Parathyroid adenoma (tissue), 2 donors: ENCODE results near the gene ZFP62.

Experiments
- H2AFZ ChIP-seq: fragments of 300-600 bp; sonication (generic); one replicate; pipeline ENCODE4 v1.7.0; 2017; ENCODE audit warnings: antibody characterized with exemption, mild to moderate bottlenecking
- H3K27ac ChIP-seq: fragments of 300-600 bp; sonication (generic); one replicate; pipeline ENCODE4 v1.7.0; 2017
- H3K27me3 ChIP-seq: fragments of 300-600 bp; sonication (generic); one replicate; pipeline ENCODE4 v1.7.0; 2017; ENCODE audit warnings: low read length; ENCODE audit not compliant: control insufficient read depth, insufficient read depth
- H3K36me3 ChIP-seq: fragments of 300-600 bp; sonication (generic); one replicate; pipeline ENCODE4 v1.7.0; 2017; ENCODE audit warnings: low read length; ENCODE audit not compliant: control insufficient read depth, insufficient read depth
- H3K4me1 ChIP-seq: fragments of 300-600 bp; sonication (generic); one replicate; pipeline ENCODE4 v1.7.0; 2017; ENCODE audit warnings: control low read depth
- H3K4me2 ChIP-seq: fragments of 300-600 bp; sonication (generic); one replicate; pipeline ENCODE4 v1.7.0; 2017; ENCODE audit warnings: low read length
- H3K4me3 ChIP-seq: fragments of 300-600 bp; sonication (generic); one replicate; pipeline ENCODE4 v1.7.0; 2017; ENCODE audit warnings: low read depth, low read length
- H3K79me2 ChIP-seq: fragments of 300-600 bp; sonication (generic); one replicate; pipeline ENCODE4 v1.7.0; 2017; ENCODE audit warnings: control low read depth
- H3K9ac ChIP-seq: fragments of 300-600 bp; sonication (generic); one replicate; pipeline ENCODE4 v1.7.0; 2017; ENCODE audit warnings: mild to moderate bottlenecking
- H3K9me3 ChIP-seq: fragments of 300-600 bp; sonication (generic); one replicate; pipeline ENCODE4 v1.7.0; 2017; ENCODE audit warnings: low read length; ENCODE audit not compliant: control insufficient read depth
- CTCF ChIP-seq: fragments of 300-600 bp; sonication (generic); IDR thresholded peaks from one replicate; pipeline ENCODE4 v1.7.0; 2017; ENCODE audit warnings: antibody characterized with exemption, mild to moderate bottlenecking
- donor health status: primary hyperparathyroidism.

The ZFP62 gene

GRCh38 chr5:180860887-180861822 is at the start of gene ZFP62:
ZFP62 (minus strand) TSS chr5:180861276; CDS start chr5:180861219, 57 bp downstream.
- Histone ChIP-seq H3K4me3 (peak within 1 kb of the TSS; percentile 76), H3K27ac (peak within 1 kb of the TSS; percentile 88), H2AFZ (peak within 1 kb of the TSS; percentile 97), H3K36me3 (no peaks in the 10 kb centered on the region), H3K9ac (peak within 1 kb of the TSS; percentile 70), H3K79me2 (peaks cover 7% of the 10 kb centered on the region), H3K4me2 (peak within 1 kb of the TSS; percentile 97), H3K27me3 (no peaks in the 10 kb centered on the region), H3K9me3 (no peaks in the 10 kb centered on the region), H3K4me1 (no peaks in the 10 kb centered on the region)
- TF ChIP-seq CTCF = peak; percentile 14

GRCh38 chr5:180910735-180911134 is 49.7 kb upstream of the ZFP62 start:
- no peak overlapping the region for H3K9ac ChIP-seq
- no peak overlapping the region for H2AFZ ChIP-seq
- H3K36me3 ChIP-seq = no peaks in the 10 kb centered on the region
- TF ChIP-seq CTCF = no peak
- H3K27ac ChIP-seq = no peak overlapping the region
- no peaks in the 10 kb centered on the region for H3K4me1 ChIP-seq
- no peak overlapping the region for H3K4me2 ChIP-seq
- no peaks in the 10 kb centered on the region for H3K27me3 ChIP-seq
- H3K79me2 ChIP-seq = no peaks in the 10 kb centered on the region
- no peak overlapping the region for H3K4me3 ChIP-seq
- no peaks in the 10 kb centered on the region for H3K9me3 ChIP-seq

- Histone ChIP-seq H3K4me3 (no peak overlapping the region), H3K4me2 (no peak overlapping the region), H3K36me3 (no peaks in the 10 kb centered on the region), H3K27me3 (no peaks in the 10 kb centered on the region), H2AFZ (no peak overlapping the region), H3K9ac (no peak overlapping the region), H3K27ac (peak overlapping the region; percentile 25), H3K4me1 (no peaks in the 10 kb centered on the region), H3K9me3 (no peaks in the 10 kb centered on the region), H3K79me2 (no peaks in the 10 kb centered on the region)
- no peak for TF ChIP-seq CTCF
These were observed 49.1 kb upstream of the ZFP62 start for GRCh38 chr5:180910182-180910581.

- no peaks in the 10 kb centered on the region for H3K27me3 ChIP-seq
- H3K36me3 ChIP-seq = no peaks in the 10 kb centered on the region
- H3K4me1 ChIP-seq = no peaks in the 10 kb centered on the region
- H3K9ac ChIP-seq = no peak overlapping the region
- no peak overlapping the region for H3K4me2 ChIP-seq
- no peaks in the 10 kb centered on the region for H3K9me3 ChIP-seq
- H3K27ac ChIP-seq = peak overlapping the region; percentile 25
- no peak for TF ChIP-seq CTCF
- no peaks in the 10 kb centered on the region for H3K79me2 ChIP-seq
- no peak overlapping the region for H2AFZ ChIP-seq
- H3K4me3 ChIP-seq = no peak overlapping the region
These were observed 48.7 kb upstream of the ZFP62 start for GRCh38 chr5:180909782-180910181.
